Measurements from ENCODE around the gene EIF3I.

Gene EIF3I

DNA sequence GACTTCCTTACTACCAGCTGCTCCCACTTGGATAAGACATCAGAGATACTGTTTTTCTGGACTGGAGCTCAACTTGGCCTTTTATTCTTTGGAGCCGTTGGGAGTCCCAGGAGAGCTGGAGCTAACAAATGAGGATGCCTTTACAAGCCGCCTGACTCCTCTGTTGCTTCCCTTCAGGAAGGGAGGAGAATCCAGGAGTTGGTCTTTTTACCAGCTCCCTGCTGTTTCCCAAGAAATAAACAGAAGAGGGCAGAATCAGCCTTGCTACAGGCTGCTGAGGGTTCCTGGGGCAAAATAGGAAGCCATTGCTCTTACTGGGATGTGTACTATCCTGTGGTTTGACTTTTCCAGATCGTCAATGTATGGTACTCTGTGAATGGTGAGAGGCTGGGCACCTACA lies 1.5 kb downstream of the EIF3I start:
- TF ChIP-seq POLR2AphosphoS5 (IDR thresholded peaks at IDR 0.05; ENCODE audit: low read depth, low read length) = no peak
- TF ChIP-seq TAF1 (IDR thresholded peaks at IDR 0.05; ENCODE audit: borderline replicate concordance, insufficient read depth, low read length) = no peak
- no peak for TF ChIP-seq REST (IDR thresholded peaks at IDR 0.05; ENCODE audit: insufficient read depth in 1 of 2, low read depth in 2 of 2, low read length in 2 of 2)
- TF ChIP-seq SIN3A (IDR thresholded peaks at IDR 0.05; ENCODE audit: borderline replicate concordance, insufficient read depth, low read length) = no peak
- no peak for TF ChIP-seq FOXP2 (optimal IDR thresholded peaks at IDR 0.05; ENCODE audit: borderline replicate concordance, extremely low read depth, extremely low read length, insufficient read depth)

GRCh38 chr1:32224285-32224684 lies 2.1 kb downstream of the EIF3I start:
- no peak for TF ChIP-seq TAF1 (IDR thresholded peaks at IDR 0.05; ENCODE audit: borderline replicate concordance, insufficient read depth, low read length)
- no peak for TF ChIP-seq POLR2AphosphoS5 (IDR thresholded peaks at IDR 0.05; ENCODE audit: low read depth, low read length)
- TF ChIP-seq REST (IDR thresholded peaks at IDR 0.05; ENCODE audit: insufficient read depth in 1 of 2, low read depth in 2 of 2, low read length in 2 of 2) = no peak
- TF ChIP-seq SIN3A (IDR thresholded peaks at IDR 0.05; ENCODE audit: borderline replicate concordance, insufficient read depth, low read length) = no peak
- no peak for TF ChIP-seq FOXP2 (optimal IDR thresholded peaks at IDR 0.05; ENCODE audit: borderline replicate concordance, extremely low read depth, extremely low read length, insufficient read depth)

DNA sequence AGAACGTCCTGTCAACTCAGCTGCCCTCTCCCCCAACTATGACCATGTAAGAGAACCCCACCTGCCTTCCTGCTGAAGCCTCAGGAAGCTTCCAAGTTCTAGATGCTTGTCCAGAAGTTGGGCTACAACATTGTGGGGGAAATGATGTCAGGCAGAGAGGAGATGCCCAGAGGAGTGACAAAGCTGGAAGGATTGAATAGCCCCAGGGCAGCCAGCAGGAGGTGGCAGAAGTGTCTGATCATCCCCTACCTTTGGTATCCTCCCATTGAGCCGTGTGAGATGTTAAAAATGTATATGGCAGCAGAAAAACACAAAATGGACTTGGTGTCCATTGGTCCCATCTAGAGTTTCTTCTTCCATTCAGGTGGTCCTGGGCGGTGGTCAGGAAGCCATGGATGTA lies 6.6 kb downstream of the EIF3I start:
- TF ChIP-seq FOXP2 (optimal IDR thresholded peaks at IDR 0.05; ENCODE audit: borderline replicate concordance, extremely low read depth, extremely low read length, insufficient read depth) = no peak
- TF ChIP-seq TAF1 (IDR thresholded peaks at IDR 0.05; ENCODE audit: borderline replicate concordance, insufficient read depth, low read length) = no peak
- no peak for TF ChIP-seq POLR2AphosphoS5 (IDR thresholded peaks at IDR 0.05; ENCODE audit: low read depth, low read length)

DNA sequence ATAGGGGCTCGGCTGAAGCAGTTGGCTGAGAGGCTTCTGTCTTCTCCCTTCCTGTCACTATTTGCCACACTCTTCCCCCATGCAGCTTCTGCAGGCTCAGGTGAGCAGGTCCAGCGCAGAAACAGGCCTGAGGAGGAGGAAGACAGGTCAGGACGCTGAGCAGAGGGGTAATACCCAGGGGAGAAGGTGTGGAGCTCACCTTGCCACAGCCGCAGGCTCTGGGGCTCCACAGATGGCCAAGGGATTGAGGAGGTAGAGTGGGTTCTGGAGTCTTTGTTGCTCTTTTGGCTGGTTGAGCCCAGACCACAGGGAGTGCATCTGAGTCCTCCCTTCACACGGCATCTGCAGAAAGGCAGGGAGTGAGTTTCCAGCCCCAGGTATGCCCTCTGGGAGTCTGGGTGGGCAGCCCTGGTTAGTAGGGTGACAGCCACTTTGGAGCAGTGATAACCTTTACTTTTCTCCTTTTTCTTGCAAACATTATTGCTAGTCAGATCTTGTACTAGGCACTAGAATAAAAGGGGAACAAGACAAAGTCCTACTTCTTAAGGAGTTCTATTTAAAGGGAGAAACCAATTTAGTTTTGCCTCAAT lies 9.7 kb downstream of the EIF3I start:
- TF ChIP-seq SIN3A (IDR thresholded peaks at IDR 0.05; ENCODE audit: borderline replicate concordance, insufficient read depth, low read length) (no peak), POLR2AphosphoS5 (IDR thresholded peaks at IDR 0.05; ENCODE audit: low read depth, low read length) (no peak; the same call in 1 of the 2 replicates), FOXP2 (optimal IDR thresholded peaks at IDR 0.05; ENCODE audit: borderline replicate concordance, extremely low read depth, extremely low read length, insufficient read depth) (no peak), TAF1 (IDR thresholded peaks at IDR 0.05; ENCODE audit: borderline replicate concordance, insufficient read depth, low read length) (no peak), REST (IDR thresholded peaks at IDR 0.05; ENCODE audit: insufficient read depth in 1 of 2, low read depth in 2 of 2, low read length in 2 of 2) (no peak)

DNA sequence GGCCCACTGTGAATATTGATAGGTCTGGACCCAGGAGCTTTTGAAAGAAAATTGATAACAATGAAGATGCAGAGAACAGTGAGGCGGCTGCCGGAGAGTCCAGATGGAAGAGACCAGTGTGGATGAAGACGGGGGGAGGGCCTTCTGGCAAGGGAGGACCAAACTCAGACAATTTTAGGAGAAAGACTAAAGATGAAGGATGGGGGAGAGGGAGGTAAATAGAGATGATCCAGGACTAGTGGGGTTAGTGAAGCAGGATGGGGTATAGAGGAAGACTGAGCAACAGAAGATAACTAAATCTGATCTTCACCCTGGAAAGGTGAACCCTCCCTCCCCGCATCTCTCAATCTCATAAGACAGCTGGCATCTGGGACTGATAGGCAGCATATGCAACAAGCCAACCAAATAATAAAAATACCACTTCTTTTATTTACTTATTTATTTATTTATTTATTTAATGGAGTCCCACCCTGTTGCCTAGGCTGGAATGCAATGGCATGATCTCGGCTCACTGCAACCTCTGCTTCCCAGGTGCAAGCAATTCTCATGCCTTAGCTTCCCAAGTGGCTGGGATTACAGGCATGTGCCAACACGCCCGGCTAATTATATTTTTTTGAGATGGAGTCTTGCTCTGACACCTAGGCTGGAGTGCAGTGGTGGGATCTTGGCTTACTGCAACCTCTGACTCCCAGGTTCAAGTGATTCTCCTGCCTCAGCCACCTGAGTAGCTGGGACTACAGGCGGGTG lies 10.5 kb downstream of the EIF3I start:
- TF ChIP-seq SIN3A (IDR thresholded peaks at IDR 0.05; ENCODE audit: borderline replicate concordance, insufficient read depth, low read length) (no peak), POLR2AphosphoS5 (IDR thresholded peaks at IDR 0.05; ENCODE audit: low read depth, low read length) (0 out of 2 replicates have a peak, but pooled peaks have one; percentile 4)

DNA sequence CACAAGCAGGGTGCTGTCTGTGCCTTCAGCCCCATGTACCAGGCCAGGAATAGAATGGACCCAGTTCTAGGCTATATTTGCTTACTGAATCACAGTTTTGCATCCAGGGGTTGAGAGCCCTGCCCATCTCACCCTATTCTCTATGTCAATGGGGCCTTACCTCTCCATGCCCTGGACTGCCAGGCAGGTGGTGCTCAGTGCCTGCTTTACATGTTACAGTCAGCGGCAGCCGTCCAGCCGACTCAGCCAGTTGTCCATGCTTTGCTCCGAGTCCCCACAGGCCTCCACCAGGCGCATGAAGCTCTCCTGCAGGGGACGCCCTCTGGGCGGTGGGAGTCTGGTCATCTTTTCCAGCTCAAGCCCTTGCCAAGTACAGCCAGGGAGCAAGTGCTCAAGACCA lies 12.6 kb downstream of the EIF3I start:
- TF ChIP-seq FOXP2 (optimal IDR thresholded peaks at IDR 0.05; ENCODE audit: borderline replicate concordance, extremely low read depth, extremely low read length, insufficient read depth) = no peak
- no peak for TF ChIP-seq POLR2AphosphoS5 (IDR thresholded peaks at IDR 0.05; ENCODE audit: low read depth, low read length)

Data from PFSK-1 (cell line).